Measurements from ENCODE around the gene MDK. TPM values are rescaled to one million over a fixed set of nuclear protein-coding genes. Genes with fewer than 3 reads are reported as not detected.

The MDK gene
- total RNA-seq, 1 donor from 2014 or later = 163 TPM

DNA sequence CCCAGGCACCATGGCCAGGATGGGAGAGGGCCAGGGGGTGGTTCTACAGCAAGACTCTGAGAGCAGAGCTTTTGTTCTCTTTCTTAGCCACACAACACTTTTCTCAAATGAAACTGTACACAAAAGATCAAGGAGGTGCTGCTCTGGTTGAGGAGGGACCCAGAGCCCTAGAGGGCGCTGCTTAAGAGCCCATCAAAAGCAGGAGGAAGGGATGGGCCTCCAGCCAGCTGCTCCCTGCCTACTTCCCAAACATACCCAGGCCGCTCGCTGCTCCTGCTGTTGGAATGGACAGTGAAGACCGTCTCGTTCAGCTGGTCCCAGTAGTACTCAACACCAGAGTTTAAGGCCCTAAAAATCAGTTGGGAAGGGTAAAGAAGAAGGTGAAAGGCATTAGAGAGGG, 28.6 kb downstream of the MDK start:
- peaks cover 21% of the 10 kb centered on the region for H3K36me3 Mint-ChIP-seq (ENCODE audit: unreplicated experiment)
- H3K27me3 Mint-ChIP-seq (ENCODE audit: unreplicated experiment) = no peaks in the 10 kb centered on the region
- peaks cover 2% of the 10 kb centered on the region for H3K4me1 Mint-ChIP-seq (ENCODE audit: unreplicated experiment)
- H3K27ac Mint-ChIP-seq (ENCODE audit: unreplicated experiment) = no peak overlapping the region
- H3K9me3 Mint-ChIP-seq (ENCODE audit: unreplicated experiment) = no peaks in the 10 kb centered on the region
- no peak for TF ChIP-seq CTCF (IDR thresholded peaks at IDR 0.05)
- DNase-seq (ENCODE audit: extremely low spot score, unreplicated experiment) = no peak
- no peak overlapping the region for H3K4me3 Mint-ChIP-seq (ENCODE audit: unreplicated experiment)

DNA sequence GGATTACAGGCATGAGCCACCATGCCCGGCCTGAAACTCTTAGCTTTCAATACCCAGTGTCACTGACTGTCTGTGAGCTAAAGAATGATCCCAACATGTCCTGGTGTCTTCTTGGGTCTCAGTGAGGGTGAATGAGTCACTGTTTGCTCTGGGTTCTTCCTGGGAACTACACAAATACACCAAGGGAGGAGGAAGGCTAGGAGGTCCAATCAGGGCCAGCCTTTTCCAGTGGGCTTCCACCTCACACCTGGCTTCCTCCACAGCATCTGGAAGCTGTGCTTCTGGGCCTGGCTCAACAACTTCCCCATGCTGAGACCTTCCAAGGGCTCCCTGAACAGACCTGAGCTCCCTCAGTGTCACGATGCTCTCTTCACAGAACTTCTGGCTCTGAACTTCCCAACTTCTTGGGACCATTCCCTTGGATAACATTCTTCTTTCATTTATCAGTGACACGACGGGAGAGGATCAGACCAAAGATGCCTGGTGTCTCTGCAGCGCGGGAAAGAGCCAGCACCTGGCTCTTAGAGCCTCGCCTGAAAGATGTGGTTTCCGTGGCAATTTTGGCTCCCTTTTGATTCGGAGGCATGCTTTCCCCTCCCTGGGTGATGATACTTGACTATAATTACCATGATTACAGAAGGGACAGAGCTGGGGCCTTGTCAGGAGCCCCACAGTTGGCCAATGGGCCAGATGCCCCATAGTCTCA, 32.4 kb downstream of the MDK start:
- H3K27me3 Mint-ChIP-seq (ENCODE audit: unreplicated experiment) = no peaks in the 10 kb centered on the region
- H3K9me3 Mint-ChIP-seq (ENCODE audit: unreplicated experiment) = no peaks in the 10 kb centered on the region
- no peak overlapping the region for H3K27ac Mint-ChIP-seq (ENCODE audit: unreplicated experiment)
- peaks cover 26% of the 10 kb centered on the region for H3K36me3 Mint-ChIP-seq (ENCODE audit: unreplicated experiment)
- TF ChIP-seq CTCF (IDR thresholded peaks at IDR 0.05) = no peak
- DNase-seq (ENCODE audit: extremely low spot score, unreplicated experiment) = no peak
- no peak overlapping the region for H3K4me3 Mint-ChIP-seq (ENCODE audit: unreplicated experiment)
- no peaks in the 10 kb centered on the region for H3K4me1 Mint-ChIP-seq (ENCODE audit: unreplicated experiment)

DNA sequence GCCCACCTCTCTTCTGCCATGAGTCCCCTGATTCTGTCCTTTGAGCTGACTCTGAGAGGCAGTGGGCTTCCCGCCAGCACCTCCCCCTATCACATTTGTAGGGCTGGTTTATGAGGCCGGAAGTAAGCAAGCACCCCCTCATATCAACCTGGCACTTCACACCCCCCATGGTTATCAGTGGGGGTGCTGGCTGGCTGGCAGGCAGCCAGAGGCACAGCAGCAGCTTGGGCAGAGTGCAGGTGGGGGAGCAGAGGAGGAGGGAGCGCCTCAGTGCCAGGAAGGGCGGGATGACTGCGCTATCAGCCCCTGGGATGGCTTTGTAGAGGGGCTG, 33.0 kb downstream of the MDK start:
- DNase-seq (ENCODE audit: extremely low spot score, unreplicated experiment) = no peak
- Mint-ChIP-seq H3K27me3 (ENCODE audit: unreplicated experiment) (no peaks in the 10 kb centered on the region), H3K4me3 (ENCODE audit: unreplicated experiment) (no peak overlapping the region), H3K4me1 (ENCODE audit: unreplicated experiment) (no peaks in the 10 kb centered on the region), H3K36me3 (ENCODE audit: unreplicated experiment) (peaks cover 31% of the 10 kb centered on the region), H3K9me3 (ENCODE audit: unreplicated experiment) (no peaks in the 10 kb centered on the region), H3K27ac (ENCODE audit: unreplicated experiment) (no peak overlapping the region)
- TF ChIP-seq CTCF (IDR thresholded peaks at IDR 0.05) = no peak

GRCh38 chr11:46414879-46415278, 33.4 kb downstream of the MDK start:
- Mint-ChIP-seq H3K27me3 (ENCODE audit: unreplicated experiment) (no peaks in the 10 kb centered on the region), H3K9me3 (ENCODE audit: unreplicated experiment) (no peaks in the 10 kb centered on the region), H3K4me3 (ENCODE audit: unreplicated experiment) (no peak overlapping the region), H3K36me3 (ENCODE audit: unreplicated experiment) (peaks cover 30% of the 10 kb centered on the region), H3K4me1 (ENCODE audit: unreplicated experiment) (no peaks in the 10 kb centered on the region), H3K27ac (ENCODE audit: unreplicated experiment) (no peak overlapping the region)
- TF ChIP-seq CTCF (IDR thresholded peaks at IDR 0.05) = no peak
- DNase-seq (ENCODE audit: extremely low spot score, unreplicated experiment) = no peak

DNA sequence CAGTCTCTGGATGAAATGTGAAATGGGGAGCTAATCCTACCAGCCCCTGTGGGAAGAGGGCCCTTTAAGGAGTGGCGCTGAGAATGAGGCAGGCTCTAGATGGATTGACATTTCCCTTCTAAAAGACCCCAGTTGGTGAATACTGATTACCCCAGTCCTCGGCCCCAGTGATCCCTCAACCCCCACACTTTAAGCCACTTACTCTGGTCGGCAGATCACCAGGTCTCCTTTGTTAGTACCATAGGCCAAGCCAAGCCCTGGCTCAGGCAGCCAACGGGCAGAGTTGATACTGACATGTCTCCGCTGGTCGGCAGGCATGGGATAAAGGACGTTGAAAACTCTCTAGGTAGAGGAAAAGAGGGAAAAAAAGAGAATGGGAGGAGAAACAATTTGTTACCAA, 36.2 kb downstream of the MDK start:
- Mint-ChIP-seq H3K27me3 (ENCODE audit: unreplicated experiment) (no peaks in the 10 kb centered on the region), H3K36me3 (ENCODE audit: unreplicated experiment) (peaks cover 37% of the 10 kb centered on the region), H3K9me3 (ENCODE audit: unreplicated experiment) (no peaks in the 10 kb centered on the region), H3K4me3 (ENCODE audit: unreplicated experiment) (no peak overlapping the region), H3K4me1 (ENCODE audit: unreplicated experiment) (no peaks in the 10 kb centered on the region), H3K27ac (ENCODE audit: unreplicated experiment) (no peak overlapping the region)
- no peak for DNase-seq (ENCODE audit: extremely low spot score, unreplicated experiment)
- no peak for TF ChIP-seq CTCF (IDR thresholded peaks at IDR 0.05)
